ENCODE results near the gene AKAP8L.
A peak's percentile ranks its signal among the peaks of the same experiment; 100 is the strongest.

The AKAP8L gene

DNA sequence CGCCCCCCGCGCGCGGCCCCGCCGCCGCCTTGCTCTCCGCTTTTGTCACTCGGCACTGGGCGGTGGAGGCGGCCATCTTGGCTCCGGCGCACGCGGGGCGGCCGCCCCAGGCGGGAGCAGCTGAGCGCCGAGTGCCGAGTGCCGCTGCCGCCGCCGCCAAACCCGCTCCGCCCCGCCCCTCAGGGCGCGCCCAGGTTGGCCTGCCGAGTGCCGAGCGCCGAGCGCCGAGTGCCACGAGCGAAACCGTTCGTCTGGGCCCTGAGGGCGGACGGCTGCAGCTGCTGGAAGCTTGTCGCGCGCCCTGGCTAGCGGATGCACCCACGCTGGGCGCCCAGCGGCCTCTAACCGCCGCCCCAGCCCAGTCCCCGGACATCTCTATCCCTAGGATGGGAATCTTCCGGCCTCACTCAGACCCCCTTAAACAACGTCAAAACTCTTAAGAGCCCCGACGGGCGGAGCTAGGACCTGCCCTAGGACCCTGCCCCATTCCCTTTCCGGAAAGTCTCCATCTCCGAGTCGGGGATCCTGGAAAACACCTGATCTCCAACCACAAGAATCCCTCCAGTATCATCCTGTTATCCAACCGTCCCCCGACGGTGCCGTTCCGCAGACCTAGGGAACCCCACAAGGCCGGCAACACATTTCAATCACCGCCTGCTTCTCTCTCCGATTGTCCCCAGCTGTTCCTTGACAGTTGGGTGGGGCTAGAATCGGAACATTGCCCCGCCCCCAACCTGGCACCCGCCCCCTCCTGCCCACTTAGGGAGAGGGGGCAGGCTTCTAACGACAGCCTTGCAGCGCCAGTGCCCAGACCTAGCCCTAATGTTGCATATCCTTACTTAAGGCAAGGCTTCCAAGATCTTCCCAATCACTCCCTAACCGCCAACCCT is 14.1 kb upstream of the AKAP8L start:
- DNase-seq (ENCODE audit: low read depth) = peak; percentile 92

DNA sequence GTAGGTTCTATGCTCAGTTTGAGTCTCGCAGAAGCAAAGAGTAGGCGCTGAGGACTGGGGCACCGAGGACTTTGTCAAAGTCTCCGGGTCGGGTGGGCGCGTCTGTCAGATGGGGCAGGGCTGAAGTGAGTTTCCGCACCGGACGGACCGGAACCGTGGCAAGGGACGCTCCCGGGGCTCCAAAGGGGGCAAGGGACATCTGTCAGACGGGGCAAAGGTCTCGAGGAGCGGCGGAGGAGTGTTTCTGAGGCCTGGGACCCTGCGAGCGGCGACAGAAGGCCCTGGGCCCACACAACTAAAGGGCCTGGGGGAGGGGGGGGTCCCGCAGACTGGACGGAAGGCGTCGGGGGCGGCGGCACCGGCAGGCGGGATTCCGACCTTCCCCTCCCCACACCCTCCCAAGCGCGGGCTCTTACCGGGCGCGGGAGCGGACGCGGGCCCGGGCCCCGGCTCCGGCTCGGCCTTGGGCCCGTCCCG is 13.3 kb upstream of the AKAP8L start:
- DNase-seq (ENCODE audit: low read depth) = peak; percentile 17

DNA sequence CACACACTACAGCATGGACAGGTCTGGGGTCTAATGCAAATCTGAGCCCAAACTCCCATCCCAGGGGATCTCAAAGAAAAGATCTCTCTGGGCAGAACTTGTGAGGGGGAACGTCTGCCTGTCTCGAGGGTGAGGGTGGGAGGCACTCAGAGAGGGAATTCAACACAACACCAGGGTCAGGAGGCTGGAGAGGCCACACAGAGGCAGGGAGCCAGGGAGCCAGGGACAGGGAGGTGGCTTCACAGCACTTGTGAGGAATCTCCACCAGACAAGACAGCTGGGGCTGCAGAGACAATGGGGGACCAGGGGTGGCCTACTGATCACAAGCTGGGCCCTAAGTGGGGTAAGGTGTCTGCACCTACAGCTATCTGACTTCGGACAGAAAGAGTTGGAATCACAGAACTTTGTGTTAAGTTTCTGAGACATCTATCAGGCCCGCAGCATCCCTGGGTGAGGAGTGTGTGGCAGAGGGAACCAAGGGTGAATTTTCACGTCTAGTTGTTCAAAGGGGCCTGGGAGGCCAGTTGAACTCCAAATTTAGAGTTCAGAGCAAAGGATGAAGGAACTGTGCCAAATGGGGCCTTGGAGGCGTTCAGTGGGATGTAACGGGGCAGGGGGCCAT is 12.7 kb upstream of the AKAP8L start:
- DNase-seq (ENCODE audit: low read depth) = no peak

DNA sequence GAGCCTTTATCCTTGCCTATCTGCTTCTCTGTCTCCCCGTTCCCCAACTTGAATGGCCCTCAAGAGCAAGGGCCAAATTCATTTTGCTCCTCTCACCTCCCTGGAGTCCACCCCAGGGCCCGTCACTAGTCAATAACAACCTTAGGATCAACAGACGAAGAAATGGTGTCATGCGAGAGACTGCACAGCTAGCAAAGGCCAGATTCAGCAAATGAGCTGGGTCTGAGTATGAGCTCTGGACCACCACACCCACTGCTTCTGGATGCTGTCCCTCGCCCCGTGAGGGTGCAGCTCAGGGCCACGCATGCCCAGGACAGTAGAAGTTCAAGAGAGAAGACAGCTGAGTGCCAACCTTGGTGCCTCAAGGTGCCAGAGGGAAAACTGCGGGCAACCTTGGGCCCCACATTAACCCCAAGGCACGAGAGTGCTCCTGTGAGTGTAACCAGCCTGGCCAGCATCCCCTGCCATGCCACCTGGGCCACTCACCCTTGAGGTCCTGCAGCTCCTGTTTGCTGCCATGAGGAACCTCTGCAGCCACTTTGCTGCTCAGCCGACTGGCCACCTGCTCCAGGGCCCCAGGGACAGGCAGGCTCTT is 11.8 kb upstream of the AKAP8L start:
- no peak for DNase-seq (ENCODE audit: low read depth)

DNA sequence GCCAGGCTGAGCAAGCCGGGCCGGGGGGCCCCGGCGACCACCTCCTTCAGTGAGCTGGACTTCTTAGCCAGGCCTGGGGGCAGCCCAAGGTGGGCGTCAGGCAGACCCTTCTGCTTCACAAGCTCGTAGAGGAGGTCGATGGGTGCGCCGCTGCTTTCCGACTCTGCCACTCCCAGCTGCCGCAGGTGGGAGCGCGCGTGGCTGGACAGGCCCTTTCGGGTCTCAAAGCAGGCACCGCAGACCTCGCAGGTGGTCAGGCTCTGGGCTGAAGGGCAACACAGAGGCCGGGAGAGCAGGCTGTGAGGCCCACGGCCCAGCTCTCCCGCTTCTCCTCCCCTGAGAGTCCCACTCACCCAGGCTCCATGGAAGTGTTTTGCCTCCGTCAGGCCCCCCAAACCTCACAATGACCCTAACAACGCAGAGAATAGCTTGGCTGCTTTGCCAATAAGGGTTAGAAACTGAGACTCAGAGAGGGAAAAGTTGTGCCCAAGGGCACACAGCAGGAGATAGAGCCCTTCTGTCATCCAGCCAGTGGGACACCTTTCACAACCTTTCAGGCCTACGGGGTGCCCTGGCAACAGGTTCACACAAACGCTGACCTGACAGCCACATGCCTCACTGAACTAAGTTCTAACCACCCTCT is 11.2 kb upstream of the AKAP8L start:
- no peak for DNase-seq (ENCODE audit: low read depth)

DNA sequence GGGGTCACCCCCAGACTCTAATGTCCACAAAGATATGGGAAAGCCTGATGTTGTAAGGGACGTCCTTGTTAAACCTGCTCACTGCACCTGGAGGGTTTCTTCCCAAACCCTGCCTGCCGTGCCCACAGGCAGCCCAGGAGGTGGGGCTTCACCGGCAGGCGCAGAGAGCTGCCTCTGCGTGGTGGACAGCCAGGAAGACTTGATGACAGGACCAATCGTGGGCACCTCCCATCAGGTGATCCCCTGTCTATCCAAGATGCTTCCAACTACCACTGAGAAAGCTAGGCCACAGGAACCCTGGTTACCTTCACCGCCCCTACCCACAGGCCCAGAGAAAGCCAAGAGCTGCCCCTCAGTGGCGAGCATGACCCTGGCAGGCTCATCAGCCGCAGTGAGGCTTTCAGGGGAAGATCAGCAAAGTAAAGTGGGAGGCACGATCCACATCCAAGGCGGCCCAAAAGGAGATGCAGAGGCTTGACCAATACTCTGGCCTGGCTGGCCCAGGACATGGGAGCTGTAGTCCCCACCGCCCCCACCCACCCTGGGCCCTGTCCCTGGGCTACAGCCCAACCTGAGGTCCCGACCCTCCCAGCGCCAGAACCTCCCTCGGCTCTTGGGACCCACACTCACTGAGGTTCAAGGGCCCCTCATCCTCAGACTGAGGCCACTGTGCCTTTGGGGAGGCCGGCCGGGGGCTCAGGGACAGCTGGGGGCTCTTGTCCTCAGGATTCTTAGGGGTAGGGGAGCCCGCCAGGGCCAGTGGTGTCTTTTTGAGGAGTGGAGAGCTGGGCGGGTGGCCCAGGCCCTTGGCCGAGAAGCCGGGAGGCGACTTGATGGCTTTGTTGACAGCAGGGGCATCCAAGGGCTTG is 10.4 kb upstream of the AKAP8L start:
- DNase-seq (ENCODE audit: low read depth) = no peak

DNA sequence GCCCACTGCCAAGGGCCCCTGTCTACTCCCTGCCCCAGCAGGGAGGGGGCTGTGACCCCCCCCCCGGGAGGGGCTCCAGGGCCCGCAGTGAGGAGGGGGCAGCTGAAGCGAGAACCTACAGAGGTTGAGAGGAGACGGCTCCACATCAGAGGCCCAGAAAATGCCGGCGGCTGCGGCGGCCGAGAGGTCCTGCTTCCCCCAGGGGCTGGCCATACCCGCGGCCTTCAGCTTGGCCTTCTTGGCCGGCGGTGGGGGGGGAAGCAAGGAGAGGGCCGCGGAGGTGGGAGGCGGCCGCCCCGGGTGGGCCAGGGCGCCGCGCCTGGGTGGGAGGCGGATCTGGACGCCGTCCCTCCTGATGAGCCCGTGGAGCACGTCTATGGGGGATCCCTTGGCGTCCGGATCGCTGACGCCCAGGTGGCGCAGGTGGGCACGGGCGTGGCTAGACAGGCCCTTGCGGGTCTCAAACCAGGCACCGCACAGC is 9.2 kb upstream of the AKAP8L start:
- DNase-seq (ENCODE audit: low read depth) = no peak

DNA sequence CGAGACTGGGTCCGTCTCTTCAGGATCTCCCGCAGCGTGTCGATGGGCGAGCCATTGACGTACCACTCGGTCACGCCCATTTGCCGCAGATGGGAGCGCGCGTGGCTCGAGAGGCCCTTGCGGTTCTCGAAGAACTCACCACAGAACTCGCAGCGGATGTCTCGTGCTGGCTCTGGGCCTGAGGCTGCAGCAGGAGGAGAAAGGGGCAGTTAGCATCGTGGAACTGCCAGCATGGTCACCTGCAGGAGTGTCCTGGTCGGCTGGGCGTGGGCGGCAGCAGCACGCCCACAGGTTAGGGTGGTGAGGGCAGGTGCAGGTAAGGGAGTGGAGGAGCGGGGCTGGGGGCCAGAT is 8.5 kb upstream of the AKAP8L start:
- DNase-seq (ENCODE audit: low read depth) = no peak

DNA sequence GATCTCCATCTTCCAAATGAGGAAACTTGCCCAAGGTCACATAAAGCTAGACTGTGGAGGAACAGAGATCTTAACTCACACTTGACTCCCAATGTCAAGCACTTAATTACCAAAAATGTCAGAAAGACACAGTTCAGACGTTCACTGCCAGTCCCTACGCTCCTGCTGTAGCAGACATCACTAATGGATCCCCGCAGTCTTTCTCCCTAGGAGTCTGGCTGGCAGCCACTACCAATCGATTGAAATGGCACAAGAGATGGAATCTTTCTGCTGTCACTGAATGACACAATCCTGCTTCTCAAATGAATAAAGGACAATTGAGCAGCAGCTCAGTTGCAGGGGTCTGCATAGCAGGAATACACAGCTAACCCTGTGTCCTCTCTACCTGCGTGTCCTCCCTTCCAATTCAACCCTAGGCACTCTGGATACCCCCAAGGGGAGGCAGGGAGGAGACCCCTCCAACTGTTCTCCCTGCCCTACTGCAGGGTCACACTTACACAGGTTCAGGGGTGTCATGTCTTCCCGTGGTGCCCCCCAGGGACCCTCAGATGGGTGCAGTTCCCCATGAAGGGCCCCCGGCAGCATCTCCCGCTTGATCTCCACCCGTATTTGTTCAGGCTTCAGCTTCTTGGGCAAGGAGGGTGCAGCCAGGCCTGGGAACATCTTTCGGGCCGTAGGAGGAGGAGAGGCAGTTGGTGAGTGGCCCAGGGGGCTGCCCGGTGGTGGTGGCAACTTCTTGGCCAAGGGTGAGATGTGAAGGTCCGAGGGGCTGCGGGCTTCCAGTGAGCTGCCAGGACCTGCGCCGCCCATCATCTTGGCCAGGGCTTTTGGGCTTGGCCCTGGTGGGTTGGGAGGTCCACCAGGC is 7.9 kb upstream of the AKAP8L start:
- DNase-seq (ENCODE audit: low read depth) = no peak

DNA sequence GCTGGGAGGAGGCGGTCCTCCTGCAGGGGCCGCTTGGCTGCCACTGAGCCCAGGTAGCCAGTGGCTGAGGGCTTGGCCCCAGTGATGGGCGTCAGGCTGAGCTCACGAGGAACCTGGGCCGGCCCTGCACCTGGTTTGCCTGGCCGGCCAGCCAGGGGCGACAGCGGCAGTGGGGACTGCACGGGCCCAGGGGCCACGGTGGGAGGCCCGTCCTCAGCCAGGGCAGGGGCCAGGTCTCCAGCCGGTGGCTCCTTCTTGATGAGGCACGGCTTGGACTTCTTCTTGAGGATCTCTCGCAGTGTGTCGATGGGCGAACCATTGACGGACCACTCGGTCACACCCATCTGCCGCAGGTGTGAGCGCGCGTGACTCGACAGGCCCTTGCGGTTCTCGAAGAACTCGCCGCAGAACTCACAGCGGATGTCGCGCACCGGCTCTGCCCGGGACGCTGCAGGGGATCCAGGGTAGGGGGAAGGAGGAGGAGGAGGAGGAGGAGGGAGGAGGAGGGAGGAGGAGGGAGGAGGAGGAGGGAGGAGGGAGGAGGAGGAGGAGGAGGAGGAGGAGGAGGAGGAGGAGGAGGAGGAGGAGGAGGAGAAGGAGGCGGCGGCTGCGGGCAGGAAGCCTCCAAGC is 6.6 kb upstream of the AKAP8L start:
- no peak for DNase-seq (ENCODE audit: low read depth)

DNA sequence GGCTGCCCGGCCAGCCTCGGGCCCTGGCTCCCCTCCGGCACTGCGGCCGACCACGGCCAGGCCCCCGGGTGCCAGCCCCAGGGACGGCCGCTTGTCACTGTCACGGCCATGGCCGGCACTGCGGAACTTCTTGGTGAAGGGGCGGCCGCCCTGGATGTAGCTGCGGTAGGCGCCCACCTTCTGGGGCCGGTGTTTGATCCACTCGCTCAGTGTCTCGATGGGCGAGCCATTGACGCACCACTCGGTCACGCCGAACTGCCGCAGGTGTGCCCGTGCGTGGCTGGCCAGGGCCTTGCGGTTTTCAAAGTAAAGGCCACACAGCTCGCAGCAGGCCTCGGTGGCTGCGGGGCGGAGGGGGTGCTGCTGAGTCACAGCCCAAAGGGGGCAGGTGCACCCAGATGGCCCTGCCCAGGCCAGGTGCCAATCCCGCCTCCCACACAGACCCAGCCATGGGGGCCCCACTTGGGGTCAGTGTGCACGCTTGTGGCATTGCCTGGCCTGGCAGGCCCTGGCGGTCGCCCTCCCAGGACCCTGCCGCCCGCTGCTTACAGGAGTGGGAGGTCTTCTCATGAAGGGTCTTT is 6.0 kb upstream of the AKAP8L start:
- DNase-seq (ENCODE audit: low read depth) = no peak

DNA sequence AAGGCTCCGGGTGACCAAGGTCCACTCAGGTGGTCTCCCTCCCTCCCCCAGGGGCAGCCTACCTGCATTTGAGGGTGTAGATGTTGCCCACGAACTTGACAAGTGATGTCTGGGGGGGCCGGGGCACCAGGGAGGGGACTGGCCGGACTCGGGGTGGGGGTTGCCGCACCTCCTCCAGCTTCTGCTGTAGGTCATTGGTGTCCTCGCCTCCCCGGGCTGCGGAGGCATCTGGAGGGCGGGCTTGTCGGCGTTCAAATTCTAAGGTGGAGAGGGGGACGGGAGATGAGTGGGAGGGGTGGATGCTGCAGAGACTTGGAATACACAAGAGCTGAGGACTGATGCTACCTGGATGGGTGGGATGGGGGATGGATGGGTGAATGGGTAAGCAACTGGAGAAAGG is 5.3 kb upstream of the AKAP8L start:
- no peak for DNase-seq (ENCODE audit: low read depth)

DNA sequence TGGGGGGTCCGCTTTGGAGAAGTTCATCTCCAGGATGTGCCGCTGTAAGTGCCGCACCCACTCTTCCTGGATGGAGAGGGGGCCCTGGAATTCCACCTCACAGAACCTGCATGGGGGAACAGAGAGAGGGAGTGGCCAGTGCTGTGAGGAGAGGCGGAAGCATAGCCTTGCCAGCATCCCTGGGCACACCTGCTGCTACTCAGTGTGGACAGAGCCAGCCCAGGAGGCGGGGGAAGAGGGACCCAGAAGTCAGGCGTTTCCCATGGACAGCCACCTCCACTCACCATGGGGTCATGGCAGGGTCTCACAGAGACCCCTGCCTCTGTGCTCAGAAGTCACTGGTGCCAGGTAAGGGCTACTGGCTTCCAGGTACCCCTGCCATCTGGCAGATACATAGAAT is 4.3 kb upstream of the AKAP8L start:
- DNase-seq (ENCODE audit: low read depth) = no peak

DNA sequence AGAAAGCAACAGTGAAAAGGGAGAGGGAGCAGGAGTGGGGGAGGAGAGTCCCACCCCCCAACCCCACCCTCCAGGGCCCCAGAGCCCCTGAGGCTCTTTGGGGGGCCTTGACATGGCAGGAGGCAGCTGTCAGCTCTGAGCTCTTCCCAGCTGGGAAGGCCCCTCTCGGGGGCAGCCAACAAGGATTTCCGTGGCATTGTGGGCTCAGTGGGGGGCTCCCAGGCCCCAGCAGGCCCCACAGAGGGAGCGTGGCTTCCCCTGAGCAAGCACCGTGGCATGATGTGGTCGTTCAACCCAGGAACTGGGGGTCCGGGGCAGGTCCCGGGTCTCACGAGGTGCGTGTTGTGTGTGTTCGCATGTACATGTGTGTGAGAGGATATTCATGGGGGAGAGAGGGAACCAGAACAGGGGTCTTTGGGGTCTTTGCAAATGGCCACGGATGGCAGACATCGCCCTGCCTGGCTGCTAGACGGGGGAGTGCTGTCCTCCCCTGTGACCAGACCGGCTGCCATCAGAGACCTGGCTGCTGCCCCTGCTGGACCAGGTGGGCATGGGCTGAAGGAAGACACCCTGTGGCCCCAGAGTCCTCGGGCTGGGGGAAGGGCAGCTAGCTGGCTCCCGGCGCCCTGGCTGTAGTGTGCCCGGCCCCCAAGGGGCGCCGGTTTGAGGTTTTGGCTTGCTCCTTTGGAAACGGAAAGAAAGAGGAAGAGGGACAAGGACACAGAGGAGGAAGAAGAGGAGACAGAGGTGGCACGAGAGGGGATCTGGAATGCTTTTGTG is 3.7 kb upstream of the AKAP8L start:
- DNase-seq (ENCODE audit: low read depth) = no peak

DNA sequence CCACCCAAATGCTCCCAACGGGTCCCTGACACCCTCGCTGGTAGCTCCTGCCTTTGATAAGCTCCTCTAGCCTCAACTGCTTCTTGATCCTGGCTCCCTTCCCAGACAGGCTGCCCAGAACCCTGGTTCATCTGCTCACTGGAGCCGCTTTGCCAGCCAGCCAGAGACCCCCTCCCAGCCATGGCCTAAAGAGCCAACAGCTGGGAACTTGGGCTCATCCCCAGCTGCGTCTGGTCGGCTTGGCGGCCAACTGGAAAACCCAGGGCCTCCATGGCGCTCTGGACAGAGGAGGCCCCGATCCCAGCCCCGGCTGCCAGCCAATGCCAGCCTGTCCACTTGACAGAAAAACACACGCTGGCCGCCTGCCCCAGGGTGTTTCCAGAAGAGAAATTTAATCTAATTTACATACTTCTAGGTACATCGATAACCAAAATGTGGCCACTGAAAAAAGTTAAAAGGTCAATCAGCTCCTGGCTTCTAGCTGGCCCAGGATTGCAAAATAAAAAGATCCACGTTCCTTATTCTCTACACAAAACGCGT is 3.0 kb upstream of the AKAP8L start:
- no peak for DNase-seq (ENCODE audit: low read depth)

DNA sequence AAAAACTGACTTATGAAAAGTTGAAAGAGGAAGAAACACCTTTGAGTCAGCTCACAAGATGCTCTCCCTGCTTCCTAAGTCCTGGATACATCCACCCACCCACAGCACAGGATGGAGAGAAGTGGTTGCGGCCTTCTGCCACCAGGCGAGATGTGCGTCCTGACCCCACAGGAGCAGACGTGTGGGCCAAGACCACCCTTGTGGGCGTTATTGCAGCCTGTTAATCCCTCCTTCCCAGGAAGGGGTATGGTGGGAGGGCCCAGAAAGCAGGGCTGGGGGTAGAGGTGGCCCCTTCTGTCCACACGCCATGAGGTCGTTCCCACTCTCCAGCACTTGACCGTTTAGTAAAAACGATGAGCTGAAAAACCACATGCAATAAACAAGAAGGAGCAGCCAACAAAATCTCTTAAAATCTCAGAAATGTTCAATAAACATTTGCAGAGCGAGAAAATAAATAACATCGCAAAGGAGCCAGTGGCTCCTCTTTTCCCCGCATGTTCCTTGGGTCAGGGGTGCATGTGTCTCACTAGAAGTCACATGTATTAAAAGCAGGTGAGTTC is 2.4 kb upstream of the AKAP8L start:
- DNase-seq (ENCODE audit: low read depth) = no peak

DNA sequence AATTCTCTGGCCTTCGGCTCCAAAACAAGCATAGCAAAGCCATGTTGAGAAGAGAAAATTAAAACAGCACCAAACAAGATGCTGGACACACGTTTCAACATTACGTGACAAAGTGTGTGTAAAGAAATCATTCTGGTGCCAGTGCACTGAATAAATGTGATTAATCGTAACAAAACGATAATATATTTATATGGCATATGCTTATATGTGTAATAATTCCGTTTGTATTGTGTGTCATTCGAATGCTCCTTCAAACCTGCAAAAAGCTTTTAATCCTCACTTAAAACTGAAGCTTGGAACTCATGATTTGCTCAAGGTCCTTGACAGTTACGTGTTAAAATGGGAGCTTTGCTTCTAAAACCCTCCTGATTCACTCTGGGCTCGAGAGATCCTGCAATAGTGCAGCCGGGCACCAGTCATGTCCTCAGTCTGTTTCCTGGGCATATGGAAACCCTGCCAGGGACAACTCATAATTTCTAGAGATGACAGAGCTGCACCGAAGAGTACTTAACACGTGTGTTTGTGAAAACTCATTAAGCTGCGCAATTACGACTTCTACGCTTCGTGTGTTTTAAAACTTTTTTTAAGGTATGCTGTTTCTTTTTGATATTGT is 731 bp upstream of the AKAP8L start:
- no peak for DNase-seq (ENCODE audit: low read depth)

DNA sequence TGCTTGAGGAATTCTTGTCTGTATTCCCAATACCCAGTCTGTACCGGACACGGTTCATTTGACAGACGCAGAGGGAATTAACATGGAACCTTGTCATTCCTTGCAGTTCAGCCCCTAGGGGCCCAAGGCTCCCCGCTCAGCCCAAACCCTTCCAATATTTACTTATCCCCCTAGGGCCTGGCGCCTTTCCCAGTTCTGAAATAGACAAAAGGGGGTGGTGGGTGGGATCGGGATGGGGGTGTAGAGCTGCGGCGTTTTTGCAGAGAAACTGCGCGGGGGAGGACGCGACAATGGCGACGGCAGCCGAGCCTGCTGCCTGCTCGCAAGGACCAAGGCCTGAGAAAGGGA is 583 bp downstream of the AKAP8L start:
- DNase-seq (ENCODE audit: low read depth) = no peak
